GM23338 (cell line): Measurements from ENCODE around the gene SMAP2. TPM values are rescaled to one million over a fixed set of nuclear protein-coding genes. Genes with fewer than 3 reads are reported as not detected.

Source experiments
- CREB1 ChIP-seq: fragments of 250-450 bp; sonication (Bioruptor Pico); IDR thresholded peaks from 2 replicates; pipeline ENCODE4 v1.5.0; 2020; ENCODE audit warnings: low read depth, mild to moderate bottlenecking, moderate library complexity
- ETS1 ChIP-seq: IDR thresholded peaks from 2 replicates; pipeline ENCODE4 v1.6.1; 2016; ENCODE audit warnings: antibody characterized with exemption
- EZH2 ChIP-seq: fragments of 200-600 bp; sonication (generic); IDR thresholded peaks from one replicate; pipeline ENCODE4 v1.8.0; 2017; ENCODE audit warnings: antibody characterized with exemption, mild to moderate bottlenecking, low read depth; ENCODE audit not compliant: unreplicated experiment
- JUNB ChIP-seq: IDR thresholded peaks from one replicate; pipeline ENCODE4 v1.6.1; 2016; ENCODE audit warnings: antibody characterized with exemption; ENCODE audit not compliant: unreplicated experiment
- NANOG ChIP-seq: IDR thresholded peaks from 2 replicates; pipeline ENCODE4 v1.6.1; 2016; ENCODE audit warnings: antibody characterized with exemption, borderline replicate concordance
- POLR2AphosphoS5 ChIP-seq: IDR thresholded peaks from 2 replicates; pipeline ENCODE4 v1.6.1; 2016; ENCODE audit warnings: antibody characterized with exemption, low read depth
- STAT1 ChIP-seq: IDR thresholded peaks from one replicate; pipeline ENCODE4 v1.6.1; 2016; ENCODE audit warnings: antibody characterized with exemption; ENCODE audit not compliant: unreplicated experiment
- ZNF114 ChIP-seq: fragments of 250-450 bp; sonication (Bioruptor Pico); IDR thresholded peaks from 2 replicates; pipeline ENCODE4 v1.5.0; 2020; ENCODE audit warnings: mild to moderate bottlenecking, moderate library complexity
- ZNF331 ChIP-seq: fragments of 250-450 bp; sonication (Bioruptor Pico); IDR thresholded peaks from 2 replicates; pipeline ENCODE4 v1.5.0; 2020; ENCODE audit warnings: low read depth, mild to moderate bottlenecking, moderate library complexity
- polyA plus RNA-seq: library from polyadenylated mRNA; unstranded; fragments of >200 nt; fragmentation: Nextera tagmentation; extraction: Ambion mirVana; gene quantifications from 2 replicates; pipeline ENCODE4 v1.2.1, GENCODE V29; 2016
- total RNA-seq: library from RNA; depleted of rRNA; stranded (reverse); fragments of >200 nt; shearing (Covaris generic); gene quantifications from 2 replicates; pipeline ENCODE4 v1.2.3, GENCODE V29; 2014
- TF ChIP-seq, protein P1 (sequence below): fragments of 250-450 bp; sonication (Bioruptor Pico); IDR thresholded peaks from 2 replicates; pipeline ENCODE4 v1.5.0; 2020; ENCODE audit warnings: mild to moderate bottlenecking, moderate library complexity
- TF ChIP-seq, protein P2 (sequence below), 2 experiments: fragments of 200-600 bp in 1 of 2; sonication (generic) in 1 of 2; conservative IDR thresholded peaks; 2 replicates each; pipeline versions ENCODE4 v1.5.1 to v1.6.1; 2016 to 2017; ENCODE audit warnings: antibody characterized with exemption in 2 of 2, low read depth in 2 of 2, mild to moderate bottlenecking in 2 of 2, moderate library complexity in 1 of 2

Gene SMAP2
- total and polyA plus RNA-seq, 2 experiments from 2014 or later: 2.9 to 4.8 TPM

DNA sequence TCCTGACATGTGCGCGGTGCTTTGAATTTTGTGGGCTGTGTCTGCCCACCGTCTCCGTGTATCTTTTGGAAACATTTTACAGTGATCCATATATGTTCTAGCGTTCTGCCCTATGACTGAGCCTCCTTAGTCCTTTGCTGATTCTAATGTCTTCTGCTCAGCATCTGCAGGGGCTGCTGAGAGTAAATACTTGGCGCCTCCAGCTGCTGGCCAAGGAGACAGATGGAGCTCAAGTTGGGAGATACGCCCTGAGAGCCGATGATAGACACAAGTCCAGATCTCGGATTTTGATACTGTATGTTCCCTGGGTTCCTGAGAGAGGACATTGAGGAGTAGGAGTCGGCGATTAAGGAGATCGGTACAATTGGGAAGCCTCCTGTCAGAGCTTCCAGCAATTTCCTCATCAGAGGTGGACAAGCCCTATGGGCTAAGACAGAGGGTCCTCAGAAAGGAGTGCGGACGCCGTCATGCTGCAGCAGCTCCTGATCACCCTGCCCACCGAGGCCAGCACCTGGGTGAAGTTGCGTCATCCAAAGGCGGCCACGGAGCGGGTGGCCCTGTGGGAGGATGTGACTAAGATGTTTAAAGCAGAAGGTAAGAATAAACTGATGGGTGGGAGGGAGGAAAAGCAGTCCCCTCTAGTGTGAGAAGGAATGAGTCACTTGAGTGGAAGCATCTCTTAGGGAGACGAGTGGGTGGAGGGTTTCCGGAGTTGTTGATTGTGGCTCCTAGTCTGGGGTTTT is 77.1 kb downstream of the SMAP2 start (continued):
- TF ChIP-seq, protein P1, sequence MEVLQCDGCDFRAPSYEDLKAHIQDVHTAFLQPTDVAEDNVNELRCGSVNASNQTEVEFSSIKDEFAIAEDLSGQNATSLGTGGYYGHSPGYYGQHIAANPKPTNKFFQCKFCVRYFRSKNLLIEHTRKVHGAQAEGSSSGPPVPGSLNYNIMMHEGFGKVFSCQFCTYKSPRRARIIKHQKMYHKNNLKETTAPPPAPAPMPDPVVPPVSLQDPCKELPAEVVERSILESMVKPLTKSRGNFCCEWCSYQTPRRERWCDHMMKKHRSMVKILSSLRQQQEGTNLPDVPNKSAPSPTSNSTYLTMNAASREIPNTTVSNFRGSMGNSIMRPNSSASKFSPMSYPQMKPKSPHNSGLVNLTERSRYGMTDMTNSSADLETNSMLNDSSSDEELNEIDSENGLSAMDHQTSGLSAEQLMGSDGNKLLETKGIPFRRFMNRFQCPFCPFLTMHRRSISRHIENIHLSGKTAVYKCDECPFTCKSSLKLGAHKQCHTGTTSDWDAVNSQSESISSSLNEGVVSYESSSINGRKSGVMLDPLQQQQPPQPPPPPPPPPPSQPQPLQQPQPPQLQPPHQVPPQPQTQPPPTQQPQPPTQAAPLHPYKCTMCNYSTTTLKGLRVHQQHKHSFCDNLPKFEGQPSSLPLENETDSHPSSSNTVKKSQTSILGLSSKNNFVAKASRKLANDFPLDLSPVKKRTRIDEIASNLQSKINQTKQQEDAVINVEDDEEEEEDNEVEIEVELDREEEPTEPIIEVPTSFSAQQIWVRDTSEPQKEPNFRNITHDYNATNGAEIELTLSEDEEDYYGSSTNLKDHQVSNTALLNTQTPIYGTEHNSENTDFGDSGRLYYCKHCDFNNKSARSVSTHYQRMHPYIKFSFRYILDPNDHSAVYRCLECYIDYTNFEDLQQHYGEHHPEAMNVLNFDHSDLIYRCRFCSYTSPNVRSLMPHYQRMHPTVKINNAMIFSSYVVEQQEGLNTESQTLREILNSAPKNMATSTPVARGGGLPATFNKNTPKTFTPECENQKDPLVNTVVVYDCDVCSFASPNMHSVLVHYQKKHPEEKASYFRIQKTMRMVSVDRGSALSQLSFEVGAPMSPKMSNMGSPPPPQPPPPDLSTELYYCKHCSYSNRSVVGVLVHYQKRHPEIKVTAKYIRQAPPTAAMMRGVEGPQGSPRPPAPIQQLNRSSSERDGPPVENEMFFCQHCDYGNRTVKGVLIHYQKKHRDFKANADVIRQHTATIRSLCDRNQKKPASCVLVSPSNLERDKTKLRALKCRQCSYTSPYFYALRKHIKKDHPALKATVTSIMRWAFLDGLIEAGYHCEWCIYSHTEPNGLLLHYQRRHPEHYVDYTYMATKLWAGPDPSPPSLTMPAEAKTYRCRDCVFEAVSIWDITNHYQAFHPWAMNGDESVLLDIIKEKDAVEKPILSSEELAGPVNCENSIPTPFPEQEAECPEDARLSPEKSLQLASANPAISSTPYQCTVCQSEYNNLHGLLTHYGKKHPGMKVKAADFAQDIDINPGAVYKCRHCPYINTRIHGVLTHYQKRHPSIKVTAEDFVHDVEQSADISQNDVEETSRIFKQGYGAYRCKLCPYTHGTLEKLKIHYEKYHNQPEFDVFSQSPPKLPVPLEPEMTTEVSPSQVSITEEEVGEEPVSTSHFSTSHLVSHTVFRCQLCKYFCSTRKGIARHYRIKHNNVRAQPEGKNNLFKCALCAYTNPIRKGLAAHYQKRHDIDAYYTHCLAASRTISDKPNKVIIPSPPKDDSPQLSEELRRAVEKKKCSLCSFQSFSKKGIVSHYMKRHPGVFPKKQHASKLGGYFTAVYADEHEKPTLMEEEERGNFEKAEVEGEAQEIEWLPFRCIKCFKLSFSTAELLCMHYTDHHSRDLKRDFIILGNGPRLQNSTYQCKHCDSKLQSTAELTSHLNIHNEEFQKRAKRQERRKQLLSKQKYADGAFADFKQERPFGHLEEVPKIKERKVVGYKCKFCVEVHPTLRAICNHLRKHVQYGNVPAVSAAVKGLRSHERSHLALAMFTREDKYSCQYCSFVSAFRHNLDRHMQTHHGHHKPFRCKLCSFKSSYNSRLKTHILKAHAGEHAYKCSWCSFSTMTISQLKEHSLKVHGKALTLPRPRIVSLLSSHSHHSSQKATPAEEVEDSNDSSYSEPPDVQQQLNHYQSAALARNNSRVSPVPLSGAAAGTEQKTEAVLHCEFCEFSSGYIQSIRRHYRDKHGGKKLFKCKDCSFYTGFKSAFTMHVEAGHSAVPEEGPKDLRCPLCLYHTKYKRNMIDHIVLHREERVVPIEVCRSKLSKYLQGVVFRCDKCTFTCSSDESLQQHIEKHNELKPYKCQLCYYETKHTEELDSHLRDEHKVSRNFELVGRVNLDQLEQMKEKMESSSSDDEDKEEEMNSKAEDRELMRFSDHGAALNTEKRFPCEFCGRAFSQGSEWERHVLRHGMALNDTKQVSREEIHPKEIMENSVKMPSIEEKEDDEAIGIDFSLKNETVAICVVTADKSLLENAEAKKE (CRISPR knock-in tag): no peak
- TF ChIP-seq ZNF114 (CRISPR knock-in tag) (no peak), JUNB (no peak), NANOG (no peak), ETS1 (no peak), POLR2AphosphoS5 (no peak; the same call in 1 of the 2 replicates), EZH2 (no peak), ZNF331 (CRISPR knock-in tag) (no peak), STAT1 (no peak), CREB1 (CRISPR knock-in tag) (no peak)
- TF ChIP-seq, protein P2, sequence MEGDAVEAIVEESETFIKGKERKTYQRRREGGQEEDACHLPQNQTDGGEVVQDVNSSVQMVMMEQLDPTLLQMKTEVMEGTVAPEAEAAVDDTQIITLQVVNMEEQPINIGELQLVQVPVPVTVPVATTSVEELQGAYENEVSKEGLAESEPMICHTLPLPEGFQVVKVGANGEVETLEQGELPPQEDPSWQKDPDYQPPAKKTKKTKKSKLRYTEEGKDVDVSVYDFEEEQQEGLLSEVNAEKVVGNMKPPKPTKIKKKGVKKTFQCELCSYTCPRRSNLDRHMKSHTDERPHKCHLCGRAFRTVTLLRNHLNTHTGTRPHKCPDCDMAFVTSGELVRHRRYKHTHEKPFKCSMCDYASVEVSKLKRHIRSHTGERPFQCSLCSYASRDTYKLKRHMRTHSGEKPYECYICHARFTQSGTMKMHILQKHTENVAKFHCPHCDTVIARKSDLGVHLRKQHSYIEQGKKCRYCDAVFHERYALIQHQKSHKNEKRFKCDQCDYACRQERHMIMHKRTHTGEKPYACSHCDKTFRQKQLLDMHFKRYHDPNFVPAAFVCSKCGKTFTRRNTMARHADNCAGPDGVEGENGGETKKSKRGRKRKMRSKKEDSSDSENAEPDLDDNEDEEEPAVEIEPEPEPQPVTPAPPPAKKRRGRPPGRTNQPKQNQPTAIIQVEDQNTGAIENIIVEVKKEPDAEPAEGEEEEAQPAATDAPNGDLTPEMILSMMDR (conservative IDR thresholded peaks at IDR 0.05; ENCODE audit: low read depth in 2 of 2): no peak
